ENCODE results near the gene DPP6. TPM values are rescaled to one million over a fixed set of nuclear protein-coding genes. Genes with fewer than 3 reads are reported as not detected.
"Not testable (repeated sequence)": the region's sequence is repeated elsewhere in the genome, so short reads cannot be mapped to it uniquely, and the experiment has no call there.

The DPP6 gene
- total and polyA plus RNA-seq, 2 of the 8 experiments (the other 6 are each of a cell fraction or from before 2014, with no cell fraction given): 4.7 to 6.8 TPM

DNA sequence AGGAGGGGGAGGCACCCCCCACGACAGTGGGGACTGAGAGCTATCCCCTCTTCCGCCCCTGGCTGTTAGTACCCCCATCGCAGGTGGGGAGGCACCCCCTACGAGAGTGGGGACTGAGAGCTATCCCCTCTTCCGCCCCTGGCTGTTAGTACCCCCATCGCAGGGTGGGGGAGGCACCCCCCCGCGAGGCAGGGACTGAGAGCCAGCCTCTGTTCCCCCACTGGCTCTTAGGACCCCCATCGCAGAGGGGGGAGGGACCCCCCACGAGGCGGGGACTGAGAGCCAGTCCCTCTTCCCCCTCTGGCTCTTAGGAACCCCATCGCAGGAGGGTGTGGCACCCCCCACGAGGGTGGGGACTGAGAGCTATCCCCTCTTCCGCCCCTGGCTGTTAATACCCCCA, 6.6 kb downstream of the DPP6 start:
- H3K4me2 ChIP-seq (ENCODE audit: insufficient read depth in 1 of 2, low read depth in 2 of 2, low read length in 2 of 2); H2AK5ac ChIP-seq (ENCODE audit: low read depth, low read length); POLR2A ChIA-PET (ENCODE audit: partially characterized antibody); H3K4me3 ChIP-seq (ENCODE audit: extremely low read depth in 1 of 4, insufficient read depth in 2 of 4, low read depth in 3 of 4, low read length in 4 of 4); H3K18ac ChIP-seq (ENCODE audit: extremely low read depth, low read length); H2BK120ac ChIP-seq (replicated peaks; ENCODE audit: low read depth, low read length); H2BK12ac ChIP-seq (ENCODE audit: low read depth, low read length); H2AFZ ChIP-seq (ENCODE audit: low read length); H3K79me2 ChIP-seq (ENCODE audit: control insufficient read depth in 1 of 2, insufficient read depth in 2 of 2, low read length in 2 of 2); H2BK20ac ChIP-seq (ENCODE audit: low read length); H3K14ac ChIP-seq (ENCODE audit: insufficient read length); H3K4ac ChIP-seq (replicated peaks; ENCODE audit: insufficient read length, low read depth, low read length); H3K23me2 ChIP-seq (ENCODE audit: low read depth, low read length); CTCF ChIA-PET (ENCODE audit: partially characterized antibody); H3K27ac ChIP-seq (ENCODE audit: low read depth, low read length); FAIRE-seq; H3K9ac ChIP-seq (replicated peaks in 1 of 4; ENCODE audit: extremely low read depth in 1 of 4, low read depth in 3 of 4, low read length in 3 of 4); H4K8ac ChIP-seq (ENCODE audit: extremely low read depth, insufficient read depth, low read length); H3K4me1 ChIP-seq (replicated peaks in 1 of 4; ENCODE audit: control insufficient read depth in 3 of 4, insufficient read depth in 4 of 4, low read length in 3 of 4); H3K56ac ChIP-seq (replicated peaks; ENCODE audit: insufficient read length, low read depth, low read length); H2BK5ac ChIP-seq (ENCODE audit: low read depth, low read length); H2BK15ac ChIP-seq (ENCODE audit: low read length); H4K91ac ChIP-seq (replicated peaks; ENCODE audit: insufficient read length, low read length); H3K36me3 ChIP-seq (ENCODE audit: control insufficient read depth in 2 of 4, insufficient read depth in 4 of 4, low read length in 3 of 4); DNase-seq (ENCODE audit: low read depth in 1 of 2, low spot score in 2 of 2); H4K5ac ChIP-seq (ENCODE audit: insufficient read length, low read depth, low read length); H3K23ac ChIP-seq (ENCODE audit: insufficient read length); H3K27me3 ChIP-seq (replicated peaks in 1 of 4; ENCODE audit: control insufficient read depth in 3 of 4, extremely low read depth in 1 of 4, insufficient read depth in 3 of 4, low read length in 3 of 4); H3K79me1 ChIP-seq (ENCODE audit: low read depth, low read length); H4K20me1 ChIP-seq (replicated peaks in 1 of 2; ENCODE audit: control insufficient read depth in 1 of 2, insufficient read depth in 2 of 2, low read length in 2 of 2): not testable (repeated sequence)
- 100% methylated on average over 3 of the region's 14 CpGs; no CpG with 5 or more reads in 1 of the 2 experiments for WGBS, 2 experiments (ENCODE audit: extremely low coverage in 1 of 2, insufficient coverage in 1 of 2, insufficient read length in 1 of 2, insufficient replicate concordance in 2 of 2, low coverage in 1 of 2, low lambda C conversion rate in 2 of 2, missing lambda C conversion rate in 1 of 2)
- H3K9me3 ChIP-seq (ENCODE audit: insufficient read depth in 2 of 2, low read depth in 1 of 2, low read length in 1 of 2): peaks cover 0 to 23% of the 10 kb centered on the region in 2 experiments; a peak in 1 of 4 replicates

DNA sequence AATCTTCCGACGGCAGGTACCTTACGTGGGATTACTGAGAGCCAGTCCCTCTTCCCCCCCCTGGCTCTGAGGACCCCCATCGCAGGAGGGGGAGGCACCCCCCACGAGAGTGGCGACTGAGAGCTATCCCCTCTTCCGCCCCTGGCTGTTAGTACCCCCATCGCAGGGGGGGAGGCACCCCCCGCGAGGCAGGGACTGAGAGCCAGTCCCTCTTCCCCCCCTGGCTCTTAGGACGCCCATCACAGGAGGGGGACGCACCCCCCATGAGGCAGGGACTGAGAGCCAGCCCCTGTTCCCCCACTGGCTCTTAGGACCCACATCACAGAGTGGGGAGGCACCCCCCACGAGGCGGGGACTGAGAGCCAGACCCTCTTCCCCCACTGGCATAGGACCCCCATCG, 8.4 kb downstream of the DPP6 start:
- H2BK120ac ChIP-seq (replicated peaks; ENCODE audit: low read depth, low read length); H2AFZ ChIP-seq (ENCODE audit: low read length); H3K27ac ChIP-seq (ENCODE audit: low read depth, low read length); H3K14ac ChIP-seq (ENCODE audit: insufficient read length); H3K23me2 ChIP-seq (ENCODE audit: low read depth, low read length); DNase-seq (ENCODE audit: low read depth in 1 of 2, low spot score in 2 of 2); H4K5ac ChIP-seq (ENCODE audit: insufficient read length, low read depth, low read length); POLR2A ChIA-PET (ENCODE audit: partially characterized antibody); H2BK5ac ChIP-seq (ENCODE audit: low read depth, low read length); H2BK12ac ChIP-seq (ENCODE audit: low read depth, low read length); H4K20me1 ChIP-seq (replicated peaks in 1 of 2; ENCODE audit: control insufficient read depth in 1 of 2, insufficient read depth in 2 of 2, low read length in 2 of 2); H3K4ac ChIP-seq (replicated peaks; ENCODE audit: insufficient read length, low read depth, low read length); H2AK5ac ChIP-seq (ENCODE audit: low read depth, low read length); H3K56ac ChIP-seq (replicated peaks; ENCODE audit: insufficient read length, low read depth, low read length); H3K18ac ChIP-seq (ENCODE audit: extremely low read depth, low read length); H3K23ac ChIP-seq (ENCODE audit: insufficient read length); H3K79me1 ChIP-seq (ENCODE audit: low read depth, low read length); H3K36me3 ChIP-seq (ENCODE audit: control insufficient read depth in 2 of 4, insufficient read depth in 4 of 4, low read length in 3 of 4); H2BK20ac ChIP-seq (ENCODE audit: low read length); CTCF ChIA-PET (ENCODE audit: partially characterized antibody); H4K91ac ChIP-seq (replicated peaks; ENCODE audit: insufficient read length, low read length); H3K4me3 ChIP-seq (ENCODE audit: extremely low read depth in 1 of 4, insufficient read depth in 2 of 4, low read depth in 3 of 4, low read length in 4 of 4); H4K8ac ChIP-seq (ENCODE audit: extremely low read depth, insufficient read depth, low read length); H3K4me2 ChIP-seq (ENCODE audit: insufficient read depth in 1 of 2, low read depth in 2 of 2, low read length in 2 of 2); H3K4me1 ChIP-seq (replicated peaks in 1 of 4; ENCODE audit: control insufficient read depth in 3 of 4, insufficient read depth in 4 of 4, low read length in 3 of 4); H3K9ac ChIP-seq (replicated peaks in 1 of 4; ENCODE audit: extremely low read depth in 1 of 4, low read depth in 3 of 4, low read length in 3 of 4); H2BK15ac ChIP-seq (ENCODE audit: low read length); H3K79me2 ChIP-seq (ENCODE audit: control insufficient read depth in 1 of 2, insufficient read depth in 2 of 2, low read length in 2 of 2); H3K27me3 ChIP-seq (replicated peaks in 1 of 4; ENCODE audit: control insufficient read depth in 3 of 4, extremely low read depth in 1 of 4, insufficient read depth in 3 of 4, low read length in 3 of 4); FAIRE-seq: not testable (repeated sequence)
- 97% methylated on average over 3 of the region's 15 CpGs; no CpG with 5 or more reads in 1 of the 2 experiments for WGBS, 2 experiments (ENCODE audit: extremely low coverage in 1 of 2, insufficient coverage in 1 of 2, insufficient read length in 1 of 2, insufficient replicate concordance in 2 of 2, low coverage in 1 of 2, low lambda C conversion rate in 2 of 2, missing lambda C conversion rate in 1 of 2)
- H3K9me3 ChIP-seq (ENCODE audit: insufficient read depth in 2 of 2, low read depth in 1 of 2, low read length in 1 of 2): peaks cover 0 to 23% of the 10 kb centered on the region in 2 experiments; a peak in 1 of 4 replicates
